Lower leg skin (tissue), 4 donors: ENCODE data around the gene TMEM269. TPM values are rescaled to one million over a fixed set of nuclear protein-coding genes. Genes with fewer than 3 reads are reported as not detected.
"Not testable (repeated sequence)": the region's sequence is repeated elsewhere in the genome, so short reads cannot be mapped to it uniquely, and the experiment has no call there.

Source experiments
- DNase-seq, 2 donors: peaks; one replicate each; pipeline ENCODE4 v3.0.0-alpha.2; 2019; ENCODE audit warnings: low spot score in 2 of 2
- H3K4me3 ChIP-seq: fragments of 200-600 bp; sonication (generic); 2 replicates; pipeline ENCODE4 v1.5.1; 2017; ENCODE audit warnings: mild to moderate bottlenecking, low read depth; ENCODE audit not compliant: poor library complexity, severe bottlenecking
- CTCF ChIP-seq, 3 donors: fragments of 450-650 bp; IDR thresholded peaks; one replicate each; pipeline ENCODE4 v1.5.1; 2016; ENCODE audit warnings: antibody characterized with exemption in 3 of 3, mild to moderate bottlenecking in 3 of 3, moderate library complexity in 2 of 3
- POLR2A ChIP-seq, 2 donors: fragments of 450-650 bp; IDR thresholded peaks; one replicate each; pipeline ENCODE4 v1.6.1; 2016 to 2017; ENCODE audit warnings: antibody characterized with exemption in 2 of 2, mild to moderate bottlenecking in 1 of 2, moderate library complexity in 1 of 2
- WGBS, 2 donors: methylation state at CpG; one replicate each; pipeline ENCODE4 v1.1.5; 2018; 5-methylcytosine and 5-hydroxymethylcytosine counted together
- intact Hi-C: fragments of 100-400 bp; cut with DNase I; formaldehyde crosslinking; loops from one replicate; pipeline ENCODE4 v1.15.0; 2023; ENCODE audit warnings: low total_unique reads
- total RNA-seq, 4 donors: library from RNA; depleted of rRNA; stranded (reverse); fragments of >200 nt; gene quantifications; one replicate each; pipeline ENCODE4 v1.1.0, GENCODE V29; 2016

The TMEM269 gene
- total RNA-seq, 4 donors from 2014 or later: 0.08 to 0.22 (median 0.13) TPM; not detected in 1

- no peak for DNase-seq
- H3K4me3 ChIP-seq: no peak overlapping the region
- WGBS, 2 donors: 75 to 85% methylated on average over 5 of the region's 5 CpGs
- no peak for TF ChIP-seq POLR2A (IDR thresholded peaks at IDR 0.05)
- TF ChIP-seq CTCF (IDR thresholded peaks at IDR 0.05): no peak
- intact Hi-C loops: no loop called here
Observed at GRCh38 chr1:42797979-42798378, 13.2 kb downstream of the TMEM269 start.

- 46 to 47% methylated on average over 8 of the region's 8 CpGs for WGBS, 2 donors
- intact Hi-C loops: no loop called here
- no peak overlapping the region for H3K4me3 ChIP-seq
- no peak for DNase-seq
- TF ChIP-seq CTCF (IDR thresholded peaks at IDR 0.05) (no peak), POLR2A (IDR thresholded peaks at IDR 0.05) (no peak)
Observed at GRCh38 chr1:42801832-42802473, 17.2 kb downstream of the TMEM269 start.

GRCh38 chr1:42806171-42806570 lies 21.4 kb downstream of the TMEM269 start:
- TF ChIP-seq CTCF (IDR thresholded peaks at IDR 0.05) (no peak), POLR2A (IDR thresholded peaks at IDR 0.05) (no peak)
- intact Hi-C loops: no loop called here
- no peak for DNase-seq
- no peak overlapping the region for H3K4me3 ChIP-seq

- intact Hi-C loops: no loop called here
- TF ChIP-seq POLR2A (IDR thresholded peaks at IDR 0.05) (no peak), CTCF (IDR thresholded peaks at IDR 0.05) (no peak)
- H3K4me3 ChIP-seq: no peak overlapping the region
- DNase-seq: no peak
- 86 to 87% methylated on average over 5 of the region's 5 CpGs for WGBS, 2 donors
Observed at GRCh38 chr1:42806593-42806992, 21.8 kb downstream of the TMEM269 start.

- DNase-seq: no peak
Observed at GRCh38 chr1:42807056-42807668, 22.4 kb downstream of the TMEM269 start.

GRCh38 chr1:42814815-42815214 lies 30.0 kb downstream of the TMEM269 start:
- DNase-seq, intact Hi-C loops, H3K4me3 ChIP-seq: not testable (repeated sequence)
- 95 to 100% methylated on average over 3 of the region's 3 CpGs for WGBS, 2 donors

More at GRCh38 chr1:42807056-42807668, 22.4 kb downstream of the TMEM269 start:
- H3K4me3 ChIP-seq: no peak overlapping the region
- no peak for TF ChIP-seq CTCF (IDR thresholded peaks at IDR 0.05)
- no peak for TF ChIP-seq POLR2A (IDR thresholded peaks at IDR 0.05)
- intact Hi-C loops: no loop called here
